Suppressor macrophage treated with lipopolysaccharide for 1 hour (primary cell): ENCODE results near the gene PRC1.
"Not testable (repeated sequence)": the region's sequence is repeated elsewhere in the genome, so short reads cannot be mapped to it uniquely, and the experiment has no call there.

Experiments used
- DNase-seq, 3 donors: peaks; one replicate each; pipeline ENCODE4 v3.0.0-alpha.2; 2020 to 2022

The PRC1 gene

GRCh38 chr15:90994417-90995311 is at the start of gene PRC1:
TSS of gene PRC1 (minus strand) at chr15:90994535. CDS start at chr15:90994417, 118 bp downstream.
- DNase-seq: peak; percentile 99 to 100 (median 99)

- no peak for DNase-seq
Measured at GRCh38 chr15:91043202-91043874, 49.0 kb upstream of the PRC1 start.

GRCh38 chr15:91040856-91041255 is 46.5 kb upstream of the PRC1 start:
- no peak for DNase-seq

- DNase-seq: no peak
Measured at GRCh38 chr15:91039996-91040395, 45.7 kb upstream of the PRC1 start.

GRCh38 chr15:91032919-91033803 is 38.8 kb upstream of the PRC1 start:
- peak; percentile 41 to 60 (median 45) for DNase-seq

GRCh38 chr15:91031796-91032195 is 37.5 kb upstream of the PRC1 start:
- no peak for DNase-seq

- DNase-seq: no peak
Measured at GRCh38 chr15:91027677-91028076, 33.3 kb upstream of the PRC1 start.

GRCh38 chr15:91023720-91024119 is 29.4 kb upstream of the PRC1 start:
- no peak for DNase-seq

- DNase-seq: no peak
Measured at GRCh38 chr15:91022832-91023129, 28.4 kb upstream of the PRC1 start.

GRCh38 chr15:91022075-91022831 is 27.9 kb upstream of the PRC1 start, which contains the start of gene VPS33B:
TSS of gene VPS33B (minus strand) at chr15:91022594. CDS start at chr15:91022249, 345 bp downstream.
- peak; percentile 90 to 91 (median 91) for DNase-seq

- peak in 2 of 3 donors; percentile 19 to 35 for DNase-seq
Measured at GRCh38 chr15:91021516-91022074, 27.3 kb upstream of the PRC1 start.

GRCh38 chr15:91018158-91018557 is 23.8 kb upstream of the PRC1 start:
- no peak for DNase-seq

- DNase-seq: no peak
Measured at GRCh38 chr15:91017716-91018115, 23.4 kb upstream of the PRC1 start.

- DNase-seq: not testable (repeated sequence)
Measured at GRCh38 chr15:91013701-91014100, 19.4 kb upstream of the PRC1 start.

- DNase-seq: no peak
Measured at GRCh38 chr15:91007266-91007665, 12.9 kb upstream of the PRC1 start.

- no peak for DNase-seq
Measured at GRCh38 chr15:91001209-91001608, 6.9 kb upstream of the PRC1 start.

- DNase-seq: no peak
Measured at GRCh38 chr15:90998737-90999136, 4.4 kb upstream of the PRC1 start.

GRCh38 chr15:90994059-90994416 is 297 bp downstream of the PRC1 start:
- DNase-seq: peak in 2 of 3 donors; percentile 19 to 29

GRCh38 chr15:90991587-90992285 is 2.6 kb downstream of the PRC1 start:
- DNase-seq: no peak

GRCh38 chr15:90990446-90990845 is 3.9 kb downstream of the PRC1 start:
- DNase-seq: no peak

- peak in 1 of 3 donors; percentile 5 for DNase-seq
Measured at GRCh38 chr15:90989040-90989768, 5.1 kb downstream of the PRC1 start.
